GM12801 (cell line): ENCODE measurements around the gene PTH1R.

Experiments used
- TF ChIP-seq, protein P1 (sequence below): IDR thresholded peaks from one replicate; pipeline ENCODE4 v1.5.1; 2011; ENCODE audit warnings: control low read depth; ENCODE audit not compliant: insufficient read length; ENCODE audit errors: extremely low read depth

Gene PTH1R

DNA sequence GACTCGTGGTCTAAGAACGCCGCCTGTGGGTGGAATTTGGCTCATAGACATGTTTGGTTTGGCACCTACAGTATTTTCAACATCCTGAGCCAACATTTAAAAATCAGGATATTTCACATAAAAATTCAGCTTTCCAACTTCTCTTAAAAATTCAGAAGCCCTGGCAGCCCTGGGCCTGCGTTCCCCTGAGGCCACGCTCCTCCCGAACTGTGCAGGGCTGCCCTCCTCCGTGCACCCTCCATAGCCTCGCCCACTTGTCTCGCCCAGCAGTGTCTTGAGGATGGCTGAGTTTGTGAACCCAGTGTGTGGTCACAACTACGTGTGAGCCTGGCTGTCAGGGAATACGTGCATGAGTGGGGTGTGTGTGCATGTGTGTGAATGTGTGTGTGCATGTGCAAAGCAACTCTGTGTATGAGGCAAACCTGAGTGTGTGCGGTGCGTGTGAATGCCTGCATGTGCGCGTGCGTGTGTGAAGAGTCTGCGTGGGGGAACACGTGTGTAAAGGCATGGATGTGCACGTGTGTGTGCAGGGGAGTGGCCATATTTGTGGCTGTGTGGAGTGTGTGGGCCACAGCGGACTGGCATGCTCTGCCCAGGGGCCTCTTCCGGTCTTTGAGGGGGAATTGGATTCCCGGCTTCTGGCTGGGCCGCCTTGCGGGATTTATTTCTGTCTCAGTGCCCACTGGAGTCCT lies 30.9 kb downstream of the PTH1R start:
- TF ChIP-seq, protein P1, sequence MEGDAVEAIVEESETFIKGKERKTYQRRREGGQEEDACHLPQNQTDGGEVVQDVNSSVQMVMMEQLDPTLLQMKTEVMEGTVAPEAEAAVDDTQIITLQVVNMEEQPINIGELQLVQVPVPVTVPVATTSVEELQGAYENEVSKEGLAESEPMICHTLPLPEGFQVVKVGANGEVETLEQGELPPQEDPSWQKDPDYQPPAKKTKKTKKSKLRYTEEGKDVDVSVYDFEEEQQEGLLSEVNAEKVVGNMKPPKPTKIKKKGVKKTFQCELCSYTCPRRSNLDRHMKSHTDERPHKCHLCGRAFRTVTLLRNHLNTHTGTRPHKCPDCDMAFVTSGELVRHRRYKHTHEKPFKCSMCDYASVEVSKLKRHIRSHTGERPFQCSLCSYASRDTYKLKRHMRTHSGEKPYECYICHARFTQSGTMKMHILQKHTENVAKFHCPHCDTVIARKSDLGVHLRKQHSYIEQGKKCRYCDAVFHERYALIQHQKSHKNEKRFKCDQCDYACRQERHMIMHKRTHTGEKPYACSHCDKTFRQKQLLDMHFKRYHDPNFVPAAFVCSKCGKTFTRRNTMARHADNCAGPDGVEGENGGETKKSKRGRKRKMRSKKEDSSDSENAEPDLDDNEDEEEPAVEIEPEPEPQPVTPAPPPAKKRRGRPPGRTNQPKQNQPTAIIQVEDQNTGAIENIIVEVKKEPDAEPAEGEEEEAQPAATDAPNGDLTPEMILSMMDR, result no peak

DNA sequence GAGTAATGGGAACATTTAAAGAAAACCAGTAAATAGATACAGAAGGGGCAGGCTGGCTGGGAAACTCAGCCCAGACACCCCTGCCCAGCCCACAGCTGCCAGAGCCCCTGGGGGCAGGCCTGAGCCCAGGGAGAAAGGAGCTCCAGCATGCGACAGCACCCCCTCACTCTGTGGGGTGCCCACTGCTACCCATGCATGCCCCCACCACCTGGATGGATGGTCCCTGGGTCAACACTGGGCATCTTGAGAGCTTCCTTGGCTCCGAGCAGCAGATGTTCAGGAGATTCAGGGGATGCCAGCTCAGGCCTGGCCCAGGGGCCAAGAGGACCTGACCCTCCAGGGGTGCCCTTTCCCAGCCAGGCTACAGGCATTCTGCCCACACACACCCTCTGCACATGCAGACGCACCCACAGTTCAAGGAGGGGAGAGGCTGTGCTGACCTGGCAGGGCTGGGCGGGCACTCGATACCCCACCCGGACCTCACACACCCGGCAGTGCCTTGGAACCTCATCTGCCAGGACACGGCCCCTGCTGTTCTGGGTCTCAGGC lies 31.5 kb downstream of the PTH1R start:
- TF ChIP-seq, protein P1, result no peak

DNA sequence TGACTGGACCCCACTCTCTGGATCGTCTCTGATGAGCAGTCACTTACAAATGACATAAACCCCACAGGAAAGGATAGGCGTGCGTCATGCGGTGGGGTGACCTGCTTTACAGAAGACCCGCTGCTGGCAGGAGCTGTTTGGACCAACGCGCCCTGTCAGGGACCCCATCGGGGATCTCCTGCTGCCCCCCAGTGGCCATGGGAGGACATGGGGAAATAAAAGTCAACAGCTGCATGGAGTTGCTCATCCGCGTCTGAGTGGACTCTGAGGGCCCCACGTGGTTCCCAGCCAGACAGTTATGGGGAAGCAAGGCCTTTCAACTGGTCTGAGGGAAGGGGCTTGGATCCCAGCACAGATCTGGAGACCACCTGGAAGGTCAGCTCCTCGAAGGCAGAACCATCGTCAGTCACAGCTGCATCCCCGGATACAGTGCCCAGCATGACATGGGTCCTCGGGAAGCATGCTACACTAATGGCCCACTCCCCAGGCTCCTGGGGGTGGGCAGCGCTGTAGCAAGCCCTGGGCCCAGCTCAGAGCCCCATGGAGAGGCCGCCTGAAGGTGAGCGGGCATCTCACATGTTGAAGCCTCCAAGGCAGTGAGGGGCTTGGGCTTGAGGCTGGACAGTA lies 32.1 kb downstream of the PTH1R start:
- TF ChIP-seq, protein P1, result no peak

DNA sequence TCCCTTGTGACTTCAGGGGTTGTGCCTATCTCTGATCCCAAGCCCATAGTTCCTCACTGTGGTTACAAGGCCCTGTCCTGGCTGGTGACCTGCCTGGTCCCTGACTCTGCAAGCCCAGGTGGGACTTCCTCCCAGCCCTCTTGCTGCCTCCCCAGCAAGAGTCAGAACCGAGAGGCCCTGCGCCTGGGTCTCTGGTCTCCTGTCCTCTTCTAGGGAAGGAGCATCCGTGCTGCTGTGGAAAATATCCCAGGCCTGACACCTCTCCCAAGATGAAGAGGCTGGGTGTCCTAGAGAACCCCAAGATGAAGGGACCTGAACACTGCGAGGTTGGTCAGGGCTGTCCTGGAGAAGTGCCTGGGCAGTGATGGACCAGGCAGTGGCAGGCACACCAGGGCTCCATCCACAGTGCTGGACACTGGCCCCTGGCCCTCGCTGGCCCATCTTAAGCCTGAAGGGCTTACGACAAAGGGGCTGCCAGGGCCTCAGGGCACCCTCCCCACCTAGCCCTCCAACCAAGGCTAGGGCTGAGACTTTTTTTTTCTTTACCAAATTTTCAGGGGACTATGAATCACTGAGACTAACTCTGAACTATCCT lies 32.7 kb downstream of the PTH1R start:
- TF ChIP-seq, protein P1, result no peak

DNA sequence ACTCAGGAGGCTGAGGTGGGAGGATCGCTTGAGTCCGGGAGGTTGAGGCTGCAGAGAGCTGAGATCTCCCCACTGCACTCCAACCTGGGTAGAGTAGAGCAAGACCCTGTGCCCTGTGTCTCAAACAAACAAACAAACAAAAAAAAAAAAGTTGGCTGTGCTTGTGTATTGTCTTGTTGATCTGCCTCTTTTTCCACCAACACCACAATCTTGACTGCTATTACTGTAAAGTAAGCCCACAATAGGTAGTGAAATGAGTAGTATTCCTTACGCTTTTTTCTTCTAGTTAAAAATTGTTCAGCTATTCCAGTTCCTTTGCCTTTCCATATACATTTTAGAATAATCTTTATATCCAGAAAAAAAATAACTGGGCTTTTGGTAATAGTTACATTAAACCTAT lies 35.5 kb downstream of the PTH1R start:
- TF ChIP-seq, protein P1, result no peak

DNA sequence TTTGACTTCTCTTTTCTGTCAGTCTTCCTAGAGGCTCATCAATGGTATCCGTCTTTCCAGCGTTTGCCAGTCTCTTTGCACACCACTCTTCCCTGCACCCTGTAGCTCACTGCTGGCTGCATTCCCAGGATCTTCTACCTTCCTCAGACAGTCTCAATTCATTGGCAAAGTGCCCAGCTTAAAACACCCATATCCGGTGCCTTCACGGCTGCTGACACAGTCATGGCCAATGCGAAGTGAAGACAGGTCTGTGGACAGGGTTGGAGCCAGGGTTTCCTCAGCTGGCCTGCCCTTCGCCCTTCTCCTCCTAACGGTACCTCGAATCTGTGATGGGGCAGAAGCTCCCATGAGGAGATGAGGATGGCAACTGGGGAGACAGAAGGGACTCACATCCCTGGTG lies 36.1 kb downstream of the PTH1R start:
- TF ChIP-seq, protein P1, result no peak

DNA sequence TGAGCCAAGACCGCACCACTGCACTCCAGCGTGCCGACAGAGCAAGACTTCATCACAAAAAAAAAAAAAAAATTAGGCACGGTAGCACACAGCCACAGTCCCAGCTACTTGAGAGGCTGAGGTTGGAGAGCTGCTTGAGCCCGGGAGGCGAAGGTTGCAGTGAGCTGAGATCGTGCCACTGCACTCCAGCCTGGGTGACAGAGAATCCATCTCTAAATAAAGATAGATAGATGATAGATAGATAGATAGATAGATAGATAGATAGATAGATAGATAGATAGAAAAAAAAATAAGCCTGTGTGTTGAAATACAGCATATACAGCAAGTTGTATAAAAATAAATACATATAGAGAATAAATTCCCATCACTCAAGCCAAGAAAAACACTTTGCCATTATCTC lies 37.3 kb downstream of the PTH1R start:
- TF ChIP-seq, protein P1, result no peak
